GM10266 (cell line): ENCODE results near the gene FAM76B.

Experiments used
- DNase-seq: peaks from one replicate; pipeline ENCODE4 v3.0.0; 2012; ENCODE audit errors: extremely low spot score
- CTCF ChIP-seq: IDR thresholded peaks from 2 replicates; pipeline ENCODE4 v1.5.1; 2012; ENCODE audit warnings: mild to moderate bottlenecking, low read depth; ENCODE audit not compliant: control insufficient read depth, insufficient read depth; ENCODE audit errors: missing control alignments

The FAM76B gene

GRCh38 chr11:95800438-95800837 is 10.9 kb upstream of the FAM76B start:
- no peak for TF ChIP-seq CTCF
- DNase-seq = no peak

DNA sequence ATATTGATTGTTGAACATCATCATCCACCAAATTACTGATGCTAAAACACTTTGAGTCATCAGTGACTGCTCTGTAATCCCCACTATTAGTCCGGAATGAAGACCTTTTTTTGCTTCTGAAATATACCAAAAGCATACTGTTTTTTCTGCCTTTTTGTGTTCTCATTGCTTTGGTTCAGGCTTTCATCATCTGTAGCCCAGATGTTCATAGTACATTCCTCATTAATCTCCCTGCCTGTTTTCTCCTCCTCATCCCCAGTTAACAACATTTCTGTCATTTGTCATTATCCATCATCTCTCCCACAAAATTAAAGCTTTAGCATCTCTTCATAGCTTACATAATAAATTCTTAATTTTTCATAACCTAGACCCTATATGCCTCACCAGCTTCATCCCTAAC is 10.0 kb upstream of the FAM76B start:
- TF ChIP-seq CTCF = no peak
- DNase-seq = no peak

DNA sequence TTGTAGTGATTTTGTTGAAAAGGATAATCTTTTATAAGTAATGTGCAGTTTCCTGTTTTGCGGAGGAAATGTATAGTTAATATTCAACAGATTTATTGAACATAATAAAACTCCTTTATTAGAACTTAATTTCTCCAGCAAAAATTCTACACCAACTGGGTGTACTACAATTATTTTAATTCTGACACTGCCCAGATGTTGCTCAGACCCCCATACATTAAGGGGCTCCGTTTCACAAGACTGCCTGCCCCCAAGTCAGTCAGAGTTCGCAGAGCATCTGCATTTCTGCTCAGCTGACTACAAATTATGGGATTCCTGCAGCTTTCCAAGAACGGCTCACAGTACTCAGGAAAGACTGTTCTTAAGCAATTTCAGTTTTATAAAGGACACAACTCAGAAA is 6.9 kb upstream of the FAM76B start:
- TF ChIP-seq CTCF = no peak
- no peak for DNase-seq

DNA sequence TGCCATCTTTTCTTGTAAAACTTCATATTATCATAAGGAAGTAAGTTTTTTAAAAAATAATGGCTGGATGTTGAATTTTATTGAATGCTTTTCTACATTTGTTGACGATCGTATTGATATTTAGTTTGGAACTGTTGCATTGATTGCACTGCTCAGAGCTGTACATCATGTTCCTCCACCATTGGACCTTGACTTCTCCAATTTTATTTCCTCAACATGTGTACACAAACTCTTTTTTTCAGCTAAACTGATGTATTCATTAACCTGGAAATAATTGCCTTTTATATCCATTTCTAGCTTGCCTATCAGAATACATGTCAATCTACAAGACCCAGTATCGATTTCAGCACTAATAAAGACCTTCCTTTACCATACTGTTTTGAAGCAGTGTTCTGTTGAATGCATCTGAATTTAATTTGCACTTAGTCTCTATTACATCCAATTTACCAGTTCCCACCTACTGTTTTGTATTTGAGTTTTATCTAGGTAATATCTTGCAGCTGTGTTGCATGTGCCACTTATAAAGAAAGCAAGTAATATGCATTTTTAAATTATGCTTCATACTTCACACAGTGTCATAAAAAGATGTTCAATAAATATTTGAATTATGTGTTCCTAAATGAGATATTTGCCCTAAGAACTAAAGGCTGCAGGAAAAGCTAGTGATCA is 6.2 kb upstream of the FAM76B start:
- no peak for DNase-seq
- TF ChIP-seq CTCF = no peak

- no peak for TF ChIP-seq CTCF
- DNase-seq = no peak
Observed at GRCh38 chr11:95794086-95794485, 4.5 kb upstream of the FAM76B start.

DNA sequence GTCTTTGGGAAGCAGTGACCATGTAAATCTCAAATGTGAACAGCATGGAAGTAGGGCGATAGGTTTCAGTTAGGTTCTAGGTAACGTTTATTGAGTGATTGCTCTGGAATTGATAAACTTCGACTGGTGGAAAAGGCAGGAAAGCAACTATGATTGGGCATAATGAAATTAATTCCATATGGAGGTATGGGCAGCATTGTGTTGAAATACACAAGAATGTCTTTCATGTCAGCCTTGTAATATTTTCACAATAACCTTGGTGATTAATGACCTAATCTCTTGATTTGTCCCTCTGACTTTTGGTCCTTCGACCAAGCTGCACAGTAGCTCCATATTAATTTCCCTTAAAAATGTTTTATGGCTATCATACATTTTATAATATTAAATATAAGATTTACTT is 3.5 kb upstream of the FAM76B start:
- DNase-seq = no peak
- no peak for TF ChIP-seq CTCF

DNA sequence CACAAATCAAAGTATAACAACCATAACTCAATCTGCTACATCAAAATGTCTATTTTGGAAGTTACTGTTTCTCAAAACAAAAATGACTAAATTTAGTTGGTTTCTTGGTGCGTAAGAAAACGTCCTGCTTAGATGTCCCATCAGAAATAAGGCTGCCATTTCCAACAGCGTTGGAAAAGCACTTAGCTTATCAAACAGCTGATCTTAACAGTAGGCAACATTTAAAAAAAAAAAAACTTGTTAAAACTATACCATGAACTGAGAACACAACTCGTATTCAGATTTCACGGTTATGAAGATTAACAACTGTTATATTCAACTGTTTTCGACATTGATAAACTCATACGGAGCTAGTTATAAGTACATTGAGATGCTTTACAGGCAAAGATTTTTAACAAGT is 3.1 kb upstream of the FAM76B start:
- TF ChIP-seq CTCF = no peak
- no peak for DNase-seq
